ENCODE data around the gene PLPP1. TPM values are rescaled to one million over a fixed set of nuclear protein-coding genes. Genes with fewer than 3 reads are reported as not detected.

The PLPP1 gene
- total and polyA plus RNA-seq, 4 donors = 23.4 to 149 (median 68.7) TPM

DNA sequence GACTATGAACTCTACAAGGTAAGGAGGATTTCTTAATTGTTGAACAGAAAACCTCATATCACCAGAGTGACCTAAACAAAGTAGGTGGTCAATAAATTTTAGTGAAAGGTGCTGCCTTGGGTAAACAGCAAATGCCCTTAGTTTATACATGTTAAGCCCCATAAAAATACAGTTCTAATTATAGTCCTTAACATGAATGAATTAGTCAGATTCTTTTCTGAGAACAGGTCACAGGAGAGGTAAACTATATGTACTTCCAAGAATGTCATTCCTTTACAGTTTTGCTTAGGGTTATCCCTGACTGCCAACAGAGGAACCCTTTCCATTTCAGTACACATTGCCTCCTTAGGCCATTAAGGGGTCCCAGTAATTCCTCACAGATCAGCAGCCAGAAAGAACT lies 64.9 kb downstream of the PLPP1 start (continued):
- TF ChIP-seq, protein P1, sequence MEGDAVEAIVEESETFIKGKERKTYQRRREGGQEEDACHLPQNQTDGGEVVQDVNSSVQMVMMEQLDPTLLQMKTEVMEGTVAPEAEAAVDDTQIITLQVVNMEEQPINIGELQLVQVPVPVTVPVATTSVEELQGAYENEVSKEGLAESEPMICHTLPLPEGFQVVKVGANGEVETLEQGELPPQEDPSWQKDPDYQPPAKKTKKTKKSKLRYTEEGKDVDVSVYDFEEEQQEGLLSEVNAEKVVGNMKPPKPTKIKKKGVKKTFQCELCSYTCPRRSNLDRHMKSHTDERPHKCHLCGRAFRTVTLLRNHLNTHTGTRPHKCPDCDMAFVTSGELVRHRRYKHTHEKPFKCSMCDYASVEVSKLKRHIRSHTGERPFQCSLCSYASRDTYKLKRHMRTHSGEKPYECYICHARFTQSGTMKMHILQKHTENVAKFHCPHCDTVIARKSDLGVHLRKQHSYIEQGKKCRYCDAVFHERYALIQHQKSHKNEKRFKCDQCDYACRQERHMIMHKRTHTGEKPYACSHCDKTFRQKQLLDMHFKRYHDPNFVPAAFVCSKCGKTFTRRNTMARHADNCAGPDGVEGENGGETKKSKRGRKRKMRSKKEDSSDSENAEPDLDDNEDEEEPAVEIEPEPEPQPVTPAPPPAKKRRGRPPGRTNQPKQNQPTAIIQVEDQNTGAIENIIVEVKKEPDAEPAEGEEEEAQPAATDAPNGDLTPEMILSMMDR (IDR thresholded peaks at IDR 0.05; ENCODE audit: low read depth, low read length, missing input control) = no peak

DNA sequence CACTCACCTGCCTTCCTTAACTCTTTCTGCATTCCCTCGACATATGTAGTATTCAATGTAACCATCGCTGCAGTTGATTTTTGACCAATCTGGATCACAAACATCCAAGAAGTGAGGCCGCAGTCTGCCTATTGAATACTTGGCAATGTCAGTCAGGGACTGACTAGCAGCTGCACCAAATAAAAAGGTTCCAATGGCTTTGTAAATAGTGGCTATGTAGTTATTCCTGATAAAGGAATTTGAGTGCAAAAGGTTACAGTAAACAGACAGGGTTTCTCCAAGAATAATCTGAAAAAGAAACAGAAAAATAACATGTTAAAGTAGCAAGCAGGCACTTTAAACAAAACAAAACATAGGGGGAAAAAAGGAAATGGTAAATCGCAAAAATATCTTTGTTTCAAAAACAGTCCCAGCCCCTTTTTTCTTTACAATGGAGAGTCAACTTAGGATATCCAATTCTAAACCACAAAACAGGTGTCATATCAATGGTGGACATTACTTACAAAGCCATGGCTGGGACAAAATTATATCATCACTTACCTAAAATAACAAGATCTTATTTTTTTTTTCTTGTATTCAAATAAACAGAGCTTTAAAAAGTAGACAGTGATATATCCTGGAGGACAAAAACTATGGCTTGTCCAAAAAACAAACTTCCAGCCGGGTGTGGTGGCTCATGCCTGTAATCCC lies 66.8 kb downstream of the PLPP1 start:
- no peaks in the 10 kb centered on the region for H3K9me3 ChIP-seq (ENCODE audit: control insufficient read depth in 4 of 4, low read length in 3 of 4)
- H3K27ac ChIP-seq (ENCODE audit: low read depth in 1 of 2, low read length in 2 of 2) = peak overlapping the region in 1 of 2 donors; percentile 40
- 43% methylated on average over 5 of the region's 5 CpGs for WGBS
- H3K4me1 ChIP-seq (ENCODE audit: control insufficient read depth in 4 of 4, insufficient read depth in 4 of 4, low read length in 3 of 4) = peaks cover 0 to 10% (median 3%) of the 10 kb centered on the region in 4 donors
- no peak for DNase-seq (ENCODE audit: low spot score)
- H3K36me3 ChIP-seq (ENCODE audit: control insufficient read depth in 4 of 4, insufficient read depth in 3 of 4, low read depth in 1 of 4, low read length in 3 of 4) = peaks cover 0 to 7% (median 5%) of the 10 kb centered on the region in 4 donors
- H3K4me3 ChIP-seq (ENCODE audit: low read depth in 1 of 3, low read length in 3 of 3) = no peak overlapping the region
- H3K27me3 ChIP-seq (ENCODE audit: control insufficient read depth in 4 of 4, insufficient read depth in 4 of 4, low read length in 3 of 4) = no peaks in the 10 kb centered on the region
- H3K9ac ChIP-seq (ENCODE audit: low read depth in 1 of 2, low read length in 2 of 2) = peak overlapping the region in 1 of 2 donors; percentile 43
- TF ChIP-seq, protein P2, sequence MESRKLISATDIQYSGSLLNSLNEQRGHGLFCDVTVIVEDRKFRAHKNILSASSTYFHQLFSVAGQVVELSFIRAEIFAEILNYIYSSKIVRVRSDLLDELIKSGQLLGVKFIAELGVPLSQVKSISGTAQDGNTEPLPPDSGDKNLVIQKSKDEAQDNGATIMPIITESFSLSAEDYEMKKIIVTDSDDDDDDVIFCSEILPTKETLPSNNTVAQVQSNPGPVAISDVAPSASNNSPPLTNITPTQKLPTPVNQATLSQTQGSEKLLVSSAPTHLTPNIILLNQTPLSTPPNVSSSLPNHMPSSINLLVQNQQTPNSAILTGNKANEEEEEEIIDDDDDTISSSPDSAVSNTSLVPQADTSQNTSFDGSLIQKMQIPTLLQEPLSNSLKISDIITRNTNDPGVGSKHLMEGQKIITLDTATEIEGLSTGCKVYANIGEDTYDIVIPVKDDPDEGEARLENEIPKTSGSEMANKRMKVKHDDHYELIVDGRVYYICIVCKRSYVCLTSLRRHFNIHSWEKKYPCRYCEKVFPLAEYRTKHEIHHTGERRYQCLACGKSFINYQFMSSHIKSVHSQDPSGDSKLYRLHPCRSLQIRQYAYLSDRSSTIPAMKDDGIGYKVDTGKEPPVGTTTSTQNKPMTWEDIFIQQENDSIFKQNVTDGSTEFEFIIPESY (IDR thresholded peaks at IDR 0.05) = peak; percentile 16
- TF ChIP-seq NR2F2 (IDR thresholded peaks at IDR 0.05) = peak; percentile 36
- TF ChIP-seq YY1 (IDR thresholded peaks at IDR 0.05) = peak; percentile 31
- peak; percentile 37 for TF ChIP-seq SP1 (IDR thresholded peaks at IDR 0.05)
- TF ChIP-seq, protein P3, sequence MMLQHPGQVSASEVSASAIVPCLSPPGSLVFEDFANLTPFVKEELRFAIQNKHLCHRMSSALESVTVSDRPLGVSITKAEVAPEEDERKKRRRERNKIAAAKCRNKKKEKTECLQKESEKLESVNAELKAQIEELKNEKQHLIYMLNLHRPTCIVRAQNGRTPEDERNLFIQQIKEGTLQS (IDR thresholded peaks at IDR 0.05) = no peak
- peak; percentile 52 for TF ChIP-seq FOXA1 (IDR thresholded peaks at IDR 0.05)
- no peak for TF ChIP-seq MAX (IDR thresholded peaks at IDR 0.05)
- TF ChIP-seq FOXA2 (IDR thresholded peaks at IDR 0.05) = peak; percentile 85
- TF ChIP-seq RXRA (IDR thresholded peaks at IDR 0.05) = peak; percentile 51 to 54
- TF ChIP-seq, protein P1 (IDR thresholded peaks at IDR 0.05; ENCODE audit: low read depth, low read length, missing input control) = no peak
- peak; percentile 35 to 41 for TF ChIP-seq HNF4A (conservative IDR thresholded peaks at IDR 0.05)
- TF ChIP-seq JUND (IDR thresholded peaks at IDR 0.05) = peak in 1 of 2 donors; percentile 25
- TF ChIP-seq EGR1 (IDR thresholded peaks at IDR 0.05; ENCODE audit: low read depth in 2 of 2) = no peak
- TF ChIP-seq, protein P4, sequence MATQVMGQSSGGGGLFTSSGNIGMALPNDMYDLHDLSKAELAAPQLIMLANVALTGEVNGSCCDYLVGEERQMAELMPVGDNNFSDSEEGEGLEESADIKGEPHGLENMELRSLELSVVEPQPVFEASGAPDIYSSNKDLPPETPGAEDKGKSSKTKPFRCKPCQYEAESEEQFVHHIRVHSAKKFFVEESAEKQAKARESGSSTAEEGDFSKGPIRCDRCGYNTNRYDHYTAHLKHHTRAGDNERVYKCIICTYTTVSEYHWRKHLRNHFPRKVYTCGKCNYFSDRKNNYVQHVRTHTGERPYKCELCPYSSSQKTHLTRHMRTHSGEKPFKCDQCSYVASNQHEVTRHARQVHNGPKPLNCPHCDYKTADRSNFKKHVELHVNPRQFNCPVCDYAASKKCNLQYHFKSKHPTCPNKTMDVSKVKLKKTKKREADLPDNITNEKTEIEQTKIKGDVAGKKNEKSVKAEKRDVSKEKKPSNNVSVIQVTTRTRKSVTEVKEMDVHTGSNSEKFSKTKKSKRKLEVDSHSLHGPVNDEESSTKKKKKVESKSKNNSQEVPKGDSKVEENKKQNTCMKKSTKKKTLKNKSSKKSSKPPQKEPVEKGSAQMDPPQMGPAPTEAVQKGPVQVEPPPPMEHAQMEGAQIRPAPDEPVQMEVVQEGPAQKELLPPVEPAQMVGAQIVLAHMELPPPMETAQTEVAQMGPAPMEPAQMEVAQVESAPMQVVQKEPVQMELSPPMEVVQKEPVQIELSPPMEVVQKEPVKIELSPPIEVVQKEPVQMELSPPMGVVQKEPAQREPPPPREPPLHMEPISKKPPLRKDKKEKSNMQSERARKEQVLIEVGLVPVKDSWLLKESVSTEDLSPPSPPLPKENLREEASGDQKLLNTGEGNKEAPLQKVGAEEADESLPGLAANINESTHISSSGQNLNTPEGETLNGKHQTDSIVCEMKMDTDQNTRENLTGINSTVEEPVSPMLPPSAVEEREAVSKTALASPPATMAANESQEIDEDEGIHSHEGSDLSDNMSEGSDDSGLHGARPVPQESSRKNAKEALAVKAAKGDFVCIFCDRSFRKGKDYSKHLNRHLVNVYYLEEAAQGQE (IDR thresholded peaks at IDR 0.05) = no peak
- TF ChIP-seq RAD21 (IDR thresholded peaks at IDR 0.05) = peak; percentile 36 to 50
